Measurements from ENCODE around the gene GNG14.
"Not testable (repeated sequence)": the region's sequence is repeated elsewhere in the genome, so short reads cannot be mapped to it uniquely, and the experiment has no call there.

GNG14 gene

DNA sequence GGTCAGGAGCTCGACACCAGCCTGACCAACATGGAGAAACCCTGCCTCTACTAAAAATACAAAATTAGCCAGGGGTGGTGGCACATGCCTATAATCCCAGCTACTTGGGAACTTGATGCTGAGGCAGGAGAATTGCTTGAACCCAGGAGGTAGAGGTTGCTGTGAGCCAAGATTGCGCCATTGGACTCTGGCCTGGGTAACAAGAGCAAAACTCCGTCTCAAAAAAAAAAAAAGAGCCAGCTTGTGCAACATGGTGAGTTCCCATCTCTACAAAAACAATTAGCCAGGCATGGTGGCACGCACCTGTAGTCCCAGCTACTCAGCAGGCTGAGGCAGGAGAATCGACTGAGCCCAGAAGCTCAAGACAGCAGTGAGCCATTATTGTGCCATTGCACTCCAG is 9.8 kb upstream of the GNG14 start:
- H3K9me3 ChIP-seq (ENCODE audit: control insufficient read depth, low read length); H3K4me1 ChIP-seq (ENCODE audit: control insufficient read depth, insufficient read depth, low read length, poor library complexity, severe bottlenecking); H3K27ac ChIP-seq (ENCODE audit: low read depth, low read length, severe bottlenecking); H3K4me3 ChIP-seq (ENCODE audit: extremely low read depth, insufficient read depth, low read length, poor library complexity, severe bottlenecking): not testable (repeated sequence)
- 92 to 96% methylated on average over 4 of the region's 5 CpGs for WGBS, 2 experiments (ENCODE audit: insufficient coverage in 2 of 2)
- H3K36me3 ChIP-seq (ENCODE audit: control insufficient read depth, insufficient read depth, low read length): peaks cover 58% of the 10 kb centered on the region

DNA sequence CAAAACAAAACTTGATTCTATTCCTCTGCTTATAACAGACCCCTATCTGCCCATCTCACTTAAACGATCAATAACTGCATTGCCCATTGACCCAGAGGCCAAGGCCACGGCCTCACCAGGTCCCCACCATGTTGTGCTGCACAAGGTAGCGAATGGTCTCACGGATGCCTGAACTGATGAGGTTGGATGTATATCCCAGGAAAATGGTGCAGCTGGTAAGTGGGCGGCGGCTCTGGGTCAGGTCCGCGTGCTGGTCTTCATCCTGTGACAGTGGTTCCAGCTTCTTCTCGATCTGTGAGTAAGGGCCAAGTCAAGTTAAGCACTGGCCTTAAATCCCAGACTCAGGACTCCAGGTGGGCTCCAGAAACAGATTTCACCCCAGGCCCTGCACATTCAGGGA is 7.8 kb upstream of the GNG14 start:
- H3K9me3 ChIP-seq (ENCODE audit: control insufficient read depth, low read length): no peaks in the 10 kb centered on the region
- H3K4me3 ChIP-seq (ENCODE audit: extremely low read depth, insufficient read depth, low read length, poor library complexity, severe bottlenecking): peak overlapping the region; percentile 85
- H3K27ac ChIP-seq (ENCODE audit: low read depth, low read length, severe bottlenecking): no peak overlapping the region
- WGBS, 2 experiments (ENCODE audit: insufficient coverage in 2 of 2): 94 to 95% methylated on average over 9 of the region's 9 CpGs
- H3K4me1 ChIP-seq (ENCODE audit: control insufficient read depth, insufficient read depth, low read length, poor library complexity, severe bottlenecking): no peaks in the 10 kb centered on the region
- peaks cover 46% of the 10 kb centered on the region for H3K36me3 ChIP-seq (ENCODE audit: control insufficient read depth, insufficient read depth, low read length)

DNA sequence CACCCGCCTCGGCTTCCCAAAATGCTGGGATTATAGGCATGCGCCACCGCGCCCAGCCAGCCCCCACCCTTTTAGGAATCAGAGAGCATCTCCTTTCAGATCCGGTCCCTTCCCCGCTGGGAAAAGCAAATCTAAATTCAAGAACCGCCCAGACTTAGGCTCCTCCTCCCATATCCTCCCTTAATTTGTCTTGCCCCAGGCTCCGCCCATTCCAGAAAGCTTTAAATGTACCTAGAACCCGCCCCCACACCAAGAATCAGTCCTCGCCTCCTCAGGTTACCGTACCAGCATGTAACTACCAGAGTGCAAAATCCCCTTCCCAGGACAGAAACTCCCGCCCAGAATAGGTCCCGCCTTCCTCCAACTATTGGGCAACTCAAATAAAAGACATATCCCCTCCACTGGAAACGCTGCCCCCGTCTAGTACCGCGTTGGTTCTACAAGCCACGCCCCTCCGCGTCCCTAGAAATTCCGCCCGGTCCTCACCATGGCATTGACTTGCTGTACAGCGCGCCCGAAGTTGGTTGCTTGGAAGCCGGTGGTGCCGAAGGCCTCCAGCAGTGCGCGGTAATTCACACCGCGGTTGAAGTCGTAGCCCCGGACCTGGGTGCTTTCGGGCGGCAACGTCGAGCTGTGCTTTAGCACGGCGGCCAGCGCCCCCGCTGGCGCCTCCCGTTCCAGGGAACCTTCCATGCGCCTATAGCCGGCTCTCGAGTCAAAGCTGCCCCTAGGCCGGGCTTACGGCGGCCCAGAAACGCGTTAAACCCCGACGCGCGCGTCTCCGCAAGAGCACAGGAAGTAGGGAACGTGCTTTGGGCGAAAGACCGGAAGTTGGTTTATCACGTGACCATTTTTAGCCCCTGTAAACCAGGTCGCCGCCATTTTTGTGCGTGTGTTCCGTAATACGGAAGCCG is 6.5 kb upstream of the GNG14 start, which contains the start of gene DHPS:
Gene DHPS, minus strand, starts transcription at position 807 of the 914 bp plus-strand sequence. Its CDS starts 114 bp downstream, at position 693.
- H3K4me1 ChIP-seq (ENCODE audit: control insufficient read depth, insufficient read depth, low read length, poor library complexity, severe bottlenecking): no peaks in the 10 kb centered on the region
- H3K36me3 ChIP-seq (ENCODE audit: control insufficient read depth, insufficient read depth, low read length): peaks cover 33% of the 10 kb centered on the region
- 0 to 1% methylated on average over 38 to 66 of the region's 68 CpGs for WGBS, 2 experiments (ENCODE audit: insufficient coverage in 2 of 2)
- H3K9me3 ChIP-seq (ENCODE audit: control insufficient read depth, low read length): no peaks in the 10 kb centered on the region
- peak within 1 kb of the TSS; percentile 85 for H3K4me3 ChIP-seq (ENCODE audit: extremely low read depth, insufficient read depth, low read length, poor library complexity, severe bottlenecking)
- H3K27ac ChIP-seq (ENCODE audit: low read depth, low read length, severe bottlenecking): peak within 1 kb of the TSS; percentile 99

DNA sequence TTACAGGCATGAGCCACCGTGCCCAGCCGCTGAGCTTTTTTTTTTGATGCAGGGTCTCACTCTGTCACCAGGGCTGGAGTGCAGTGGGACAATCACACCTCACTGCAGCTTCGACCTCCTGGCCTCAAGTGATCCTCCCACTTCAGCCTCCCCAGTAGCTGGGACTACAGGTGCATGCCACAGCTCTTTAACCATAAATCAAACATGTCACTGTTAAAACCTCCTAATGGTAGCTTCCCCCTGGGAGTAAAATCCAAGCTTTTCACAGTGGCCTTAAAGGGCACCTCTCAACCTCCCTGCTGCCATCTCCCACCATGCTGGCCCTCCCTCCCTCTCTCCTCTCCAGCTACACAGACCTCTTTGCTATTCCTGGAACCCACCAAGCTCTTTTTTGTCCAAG is 2.0 kb upstream of the GNG14 start:
- peaks cover 3% of the 10 kb centered on the region for H3K36me3 ChIP-seq (ENCODE audit: control insufficient read depth, insufficient read depth, low read length)
- WGBS, 2 experiments (ENCODE audit: insufficient coverage in 2 of 2): 82 to 85% methylated on average over 3 of the region's 3 CpGs
- no peak overlapping the region for H3K27ac ChIP-seq (ENCODE audit: low read depth, low read length, severe bottlenecking)
- H3K4me1 ChIP-seq (ENCODE audit: control insufficient read depth, insufficient read depth, low read length, poor library complexity, severe bottlenecking): no peaks in the 10 kb centered on the region
- H3K9me3 ChIP-seq (ENCODE audit: control insufficient read depth, low read length): no peaks in the 10 kb centered on the region
- H3K4me3 ChIP-seq (ENCODE audit: extremely low read depth, insufficient read depth, low read length, poor library complexity, severe bottlenecking): no peak overlapping the region

DNA sequence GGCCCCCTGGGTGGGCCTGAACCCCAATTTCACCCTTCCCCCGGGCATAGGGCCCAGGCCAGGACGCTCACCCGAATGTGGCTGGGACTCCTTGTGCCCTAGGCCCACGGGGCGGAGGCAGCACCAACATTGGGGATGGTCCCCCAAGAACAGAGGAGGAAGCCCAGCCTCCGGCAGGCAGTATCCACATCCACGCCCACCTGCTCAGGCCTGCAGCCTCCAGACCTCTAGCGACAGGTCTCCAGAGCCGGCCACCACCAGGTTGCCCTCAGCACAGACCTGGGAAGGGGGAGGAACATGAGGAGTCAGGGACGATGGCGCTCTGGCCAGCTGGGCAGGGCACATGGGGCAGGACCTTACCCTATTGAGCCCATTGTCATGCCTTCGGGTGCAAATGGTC is 1.2 kb downstream of the GNG14 start:
- Histone ChIP-seq H3K36me3 (ENCODE audit: control insufficient read depth, insufficient read depth, low read length) (peaks cover 8% of the 10 kb centered on the region), H3K9me3 (ENCODE audit: control insufficient read depth, low read length) (no peaks in the 10 kb centered on the region), H3K4me1 (ENCODE audit: control insufficient read depth, insufficient read depth, low read length, poor library complexity, severe bottlenecking) (no peaks in the 10 kb centered on the region), H3K27ac (ENCODE audit: low read depth, low read length, severe bottlenecking) (no peak overlapping the region), H3K4me3 (ENCODE audit: extremely low read depth, insufficient read depth, low read length, poor library complexity, severe bottlenecking) (no peak overlapping the region)
- WGBS, 2 experiments (ENCODE audit: insufficient coverage in 2 of 2): 91 to 96% methylated on average over 9 to 12 of the region's 12 CpGs

DNA sequence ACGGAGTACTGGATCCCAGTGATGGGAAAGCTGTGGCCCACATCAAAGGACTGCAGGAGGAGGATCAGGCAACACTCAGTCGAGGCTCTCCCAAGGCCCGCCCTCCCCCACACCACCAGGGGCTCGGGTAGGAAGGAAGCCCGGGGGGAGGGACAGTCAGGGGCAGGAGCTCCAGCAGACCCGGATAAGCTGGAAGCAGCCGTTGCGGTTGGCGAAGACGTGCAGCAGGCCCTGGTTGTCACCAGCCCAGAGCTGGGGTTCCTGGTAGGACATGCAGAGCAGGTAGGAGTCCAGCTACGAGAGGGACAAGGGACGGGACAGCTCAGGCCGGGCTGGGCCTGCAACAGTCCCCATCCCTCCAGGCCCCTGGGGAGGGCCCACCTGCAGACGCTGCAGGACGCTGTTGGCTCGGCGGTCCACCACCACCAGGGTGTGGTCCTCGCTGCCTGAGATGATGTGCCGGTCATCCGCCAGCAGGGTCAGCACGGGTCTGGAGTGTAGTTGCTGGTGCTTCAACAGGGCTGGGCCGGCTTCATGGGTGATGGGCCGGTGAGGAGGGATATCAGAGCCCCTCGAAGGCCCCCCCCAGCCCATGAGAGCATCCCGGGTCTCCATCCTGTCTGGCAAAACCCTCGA is 1.9 kb downstream of the GNG14 start:
- 91 to 96% methylated on average over 17 to 23 of the region's 26 CpGs for WGBS, 2 experiments (ENCODE audit: insufficient coverage in 2 of 2)
- no peaks in the 10 kb centered on the region for H3K4me1 ChIP-seq (ENCODE audit: control insufficient read depth, insufficient read depth, low read length, poor library complexity, severe bottlenecking)
- H3K36me3 ChIP-seq (ENCODE audit: control insufficient read depth, insufficient read depth, low read length): peaks cover 8% of the 10 kb centered on the region
- H3K9me3 ChIP-seq (ENCODE audit: control insufficient read depth, low read length): no peaks in the 10 kb centered on the region
- H3K4me3 ChIP-seq (ENCODE audit: extremely low read depth, insufficient read depth, low read length, poor library complexity, severe bottlenecking): no peak overlapping the region
- H3K27ac ChIP-seq (ENCODE audit: low read depth, low read length, severe bottlenecking): no peak overlapping the region

DNA sequence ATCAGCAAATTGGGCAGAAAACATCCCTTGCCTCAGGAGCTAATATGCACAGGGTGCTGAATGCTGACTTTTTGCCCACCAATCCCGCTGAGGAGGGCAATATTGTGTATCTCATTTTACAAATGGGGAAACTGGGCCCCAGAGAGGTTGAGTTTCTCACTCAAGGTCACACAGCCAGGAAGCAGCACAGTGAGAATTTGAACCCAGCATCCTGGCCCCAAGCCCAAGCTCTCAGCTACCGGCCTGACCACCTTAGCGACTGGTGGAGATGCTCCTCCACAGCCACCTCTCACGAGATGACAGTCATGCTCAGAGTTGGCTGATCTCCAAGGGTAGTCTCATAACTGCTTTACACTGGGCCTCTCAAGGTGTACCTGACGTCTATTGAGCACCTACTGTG is 5.2 kb downstream of the GNG14 start:
- peaks cover 4% of the 10 kb centered on the region for H3K4me1 ChIP-seq (ENCODE audit: control insufficient read depth, insufficient read depth, low read length, poor library complexity, severe bottlenecking)
- peaks cover 8% of the 10 kb centered on the region for H3K36me3 ChIP-seq (ENCODE audit: control insufficient read depth, insufficient read depth, low read length)
- H3K4me3 ChIP-seq (ENCODE audit: extremely low read depth, insufficient read depth, low read length, poor library complexity, severe bottlenecking): no peak overlapping the region
- 90 to 100% methylated on average over 4 to 5 of the region's 5 CpGs for WGBS, 2 experiments (ENCODE audit: insufficient coverage in 2 of 2)
- no peak overlapping the region for H3K27ac ChIP-seq (ENCODE audit: low read depth, low read length, severe bottlenecking)
- no peaks in the 10 kb centered on the region for H3K9me3 ChIP-seq (ENCODE audit: control insufficient read depth, low read length)

DNA sequence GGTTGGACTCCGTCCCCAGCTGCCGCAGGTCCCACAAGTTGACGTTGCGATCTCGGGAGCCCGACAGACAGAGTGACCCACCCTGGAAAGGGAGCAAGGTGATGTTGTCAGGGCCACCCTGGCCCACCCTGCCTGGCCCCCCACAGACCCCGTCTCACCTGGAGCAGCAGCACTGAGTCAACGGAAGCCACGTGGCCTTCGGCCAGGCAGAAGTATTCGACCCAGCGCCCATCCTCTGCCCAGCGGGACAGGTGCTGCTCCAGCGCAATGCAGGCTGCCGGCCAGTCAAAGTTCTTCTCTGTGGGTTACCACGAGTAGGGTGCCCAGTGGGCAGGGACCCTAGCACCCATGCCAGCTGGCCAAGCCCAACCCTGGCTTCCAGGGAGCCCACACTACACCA is 6.8 kb downstream of the GNG14 start:
- H3K9me3 ChIP-seq (ENCODE audit: control insufficient read depth, low read length): no peaks in the 10 kb centered on the region
- H3K36me3 ChIP-seq (ENCODE audit: control insufficient read depth, insufficient read depth, low read length): peaks cover 21% of the 10 kb centered on the region
- 92 to 95% methylated on average over 15 to 16 of the region's 16 CpGs for WGBS, 2 experiments (ENCODE audit: insufficient coverage in 2 of 2)
- no peak overlapping the region for H3K4me3 ChIP-seq (ENCODE audit: extremely low read depth, insufficient read depth, low read length, poor library complexity, severe bottlenecking)
- no peak overlapping the region for H3K27ac ChIP-seq (ENCODE audit: low read depth, low read length, severe bottlenecking)
- H3K4me1 ChIP-seq (ENCODE audit: control insufficient read depth, insufficient read depth, low read length, poor library complexity, severe bottlenecking): peaks cover 4% of the 10 kb centered on the region

DNA sequence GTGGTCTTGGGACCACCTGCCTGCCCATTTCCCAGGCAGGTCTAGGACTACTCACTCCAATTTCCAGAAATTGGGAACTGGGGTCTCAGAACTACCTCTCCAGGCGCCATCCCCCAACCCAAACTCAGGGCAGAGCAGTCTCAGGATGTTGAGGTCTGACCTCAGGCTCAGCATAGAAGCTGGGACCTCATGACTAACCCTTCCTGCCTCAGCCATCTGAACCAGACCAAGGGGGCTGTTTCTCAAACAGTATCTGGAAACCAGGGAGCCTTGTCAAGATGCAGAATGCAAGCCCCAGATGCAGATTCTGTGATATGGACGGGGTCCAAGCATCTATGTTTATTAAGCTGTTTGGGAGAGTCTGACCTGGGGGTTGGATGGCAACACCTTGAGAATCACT is 7.3 kb downstream of the GNG14 start:
- H3K4me3 ChIP-seq (ENCODE audit: extremely low read depth, insufficient read depth, low read length, poor library complexity, severe bottlenecking): peak overlapping the region; percentile 66
- 86 to 100% methylated on average over 2 of the region's 2 CpGs for WGBS, 2 experiments (ENCODE audit: insufficient coverage in 2 of 2)

DNA sequence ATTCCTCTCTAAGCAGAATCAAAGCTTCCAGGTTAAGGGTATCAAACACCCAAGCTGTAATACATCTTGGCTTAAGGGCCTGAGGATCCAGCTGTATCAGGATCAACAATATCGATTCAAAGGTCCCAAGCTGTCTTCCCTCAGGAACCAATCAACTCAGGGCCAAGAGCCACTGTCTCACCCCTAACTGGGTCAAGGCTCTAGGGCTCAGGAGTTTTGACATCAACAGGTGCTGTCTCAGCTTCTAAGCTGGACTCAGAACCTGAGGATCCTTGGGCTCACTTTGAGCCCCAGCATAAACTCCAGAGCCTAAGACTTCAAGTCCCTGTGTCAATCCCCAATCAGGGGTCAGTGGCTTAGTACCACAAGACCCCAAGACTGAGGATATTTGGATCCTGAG is 7.7 kb downstream of the GNG14 start:
- H3K4me1 ChIP-seq (ENCODE audit: control insufficient read depth, insufficient read depth, low read length, poor library complexity, severe bottlenecking): peaks cover 4% of the 10 kb centered on the region
- peaks cover 27% of the 10 kb centered on the region for H3K36me3 ChIP-seq (ENCODE audit: control insufficient read depth, insufficient read depth, low read length)
- H3K27ac ChIP-seq (ENCODE audit: low read depth, low read length, severe bottlenecking): no peak overlapping the region
- H3K4me3 ChIP-seq (ENCODE audit: extremely low read depth, insufficient read depth, low read length, poor library complexity, severe bottlenecking): peak overlapping the region; percentile 66
- no peaks in the 10 kb centered on the region for H3K9me3 ChIP-seq (ENCODE audit: control insufficient read depth, low read length)
- WGBS, 2 experiments (ENCODE audit: insufficient coverage in 2 of 2): 90 to 100% methylated on average over 1 of the region's 1 CpG

More for the DNA sequence above, 7.3 kb downstream of the GNG14 start:
- Histone ChIP-seq H3K36me3 (ENCODE audit: control insufficient read depth, insufficient read depth, low read length) (peaks cover 25% of the 10 kb centered on the region), H3K4me1 (ENCODE audit: control insufficient read depth, insufficient read depth, low read length, poor library complexity, severe bottlenecking) (peaks cover 4% of the 10 kb centered on the region), H3K9me3 (ENCODE audit: control insufficient read depth, low read length) (no peaks in the 10 kb centered on the region), H3K27ac (ENCODE audit: low read depth, low read length, severe bottlenecking) (no peak overlapping the region)

DNA sequence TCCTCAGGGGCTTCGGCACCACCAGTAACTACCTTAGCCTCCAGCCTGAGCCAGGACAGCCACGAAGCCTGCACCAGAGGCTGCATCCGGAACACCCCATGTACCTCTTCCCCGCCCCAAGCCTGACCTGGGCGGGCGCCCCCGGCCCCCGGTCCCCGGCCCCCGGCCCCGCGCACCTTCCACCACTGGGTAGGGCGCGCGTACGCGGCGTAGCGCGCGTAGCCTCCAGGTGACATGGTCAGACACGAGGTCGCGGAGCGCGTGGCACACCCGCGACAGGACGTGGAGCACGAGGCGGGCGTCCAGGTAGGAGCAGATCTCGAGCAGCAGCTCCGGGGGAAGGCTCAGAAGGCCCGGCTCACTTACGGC is 8.2 kb downstream of the GNG14 start:
- H3K4me1 ChIP-seq (ENCODE audit: control insufficient read depth, insufficient read depth, low read length, poor library complexity, severe bottlenecking): peaks cover 4% of the 10 kb centered on the region
- no peaks in the 10 kb centered on the region for H3K9me3 ChIP-seq (ENCODE audit: control insufficient read depth, low read length)
- H3K4me3 ChIP-seq (ENCODE audit: extremely low read depth, insufficient read depth, low read length, poor library complexity, severe bottlenecking): peak overlapping the region; percentile 66
- H3K27ac ChIP-seq (ENCODE audit: low read depth, low read length, severe bottlenecking): no peak overlapping the region
- H3K36me3 ChIP-seq (ENCODE audit: control insufficient read depth, insufficient read depth, low read length): peaks cover 31% of the 10 kb centered on the region
- WGBS, 2 experiments (ENCODE audit: insufficient coverage in 2 of 2): 3 to 6% methylated on average over 24 to 29 of the region's 36 CpGs
